ENCODE data around the gene ATP5PD. TPM values are rescaled to one million over a fixed set of nuclear protein-coding genes. Genes with fewer than 3 reads are reported as not detected.

ATP5PD gene
- total and polyA plus RNA-seq, 2 of the 13 experiments (the other 11 are each of a cell fraction or from before 2014, with no cell fraction given), result 158 to 428 TPM

DNA sequence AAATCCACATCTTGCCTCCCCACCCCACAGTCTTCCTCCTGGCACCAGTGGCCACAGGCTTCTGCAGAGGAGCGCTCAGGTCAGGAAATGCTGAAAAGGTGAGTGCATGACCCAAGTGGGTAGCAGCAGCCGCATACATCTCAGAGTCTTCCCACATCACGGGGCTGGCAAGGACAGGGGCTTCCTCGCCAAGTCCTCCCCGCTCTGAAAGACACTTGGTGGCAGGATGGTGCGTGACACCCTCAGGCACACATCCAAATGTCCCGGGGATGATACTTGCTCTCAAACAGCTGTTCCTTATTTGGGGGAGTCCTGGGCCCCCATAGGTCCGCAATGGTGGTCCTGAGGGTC is 32.2 kb upstream of the ATP5PD start (continued):
- TF ChIP-seq, protein P1, sequence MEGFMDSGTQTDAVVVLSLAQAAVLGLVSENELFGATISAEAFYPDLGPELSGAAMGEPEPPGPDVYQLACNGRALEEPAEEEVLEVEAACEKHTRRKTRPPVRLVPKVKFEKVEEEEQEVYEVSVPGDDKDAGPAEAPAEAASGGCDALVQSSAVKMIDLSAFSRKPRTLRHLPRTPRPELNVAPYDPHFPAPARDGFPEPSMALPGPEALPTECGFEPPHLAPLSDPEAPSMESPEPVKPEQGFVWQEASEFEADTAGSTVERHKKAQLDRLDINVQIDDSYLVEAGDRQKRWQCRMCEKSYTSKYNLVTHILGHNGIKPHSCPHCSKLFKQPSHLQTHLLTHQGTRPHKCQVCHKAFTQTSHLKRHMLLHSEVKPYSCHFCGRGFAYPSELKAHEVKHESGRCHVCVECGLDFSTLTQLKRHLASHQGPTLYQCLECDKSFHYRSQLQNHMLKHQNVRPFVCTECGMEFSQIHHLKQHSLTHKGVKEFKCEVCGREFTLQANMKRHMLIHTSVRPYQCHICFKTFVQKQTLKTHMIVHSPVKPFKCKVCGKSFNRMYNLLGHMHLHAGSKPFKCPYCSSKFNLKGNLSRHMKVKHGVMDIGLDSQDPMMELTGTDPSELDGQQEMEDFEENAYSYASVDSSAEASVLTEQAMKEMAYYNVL (CRISPR knock-in tag; IDR thresholded peaks at IDR 0.05; ENCODE audit: borderline replicate concordance), result 0 out of 2 replicates have a peak, but pooled peaks have one; percentile 5
- TF ChIP-seq, protein P2, sequence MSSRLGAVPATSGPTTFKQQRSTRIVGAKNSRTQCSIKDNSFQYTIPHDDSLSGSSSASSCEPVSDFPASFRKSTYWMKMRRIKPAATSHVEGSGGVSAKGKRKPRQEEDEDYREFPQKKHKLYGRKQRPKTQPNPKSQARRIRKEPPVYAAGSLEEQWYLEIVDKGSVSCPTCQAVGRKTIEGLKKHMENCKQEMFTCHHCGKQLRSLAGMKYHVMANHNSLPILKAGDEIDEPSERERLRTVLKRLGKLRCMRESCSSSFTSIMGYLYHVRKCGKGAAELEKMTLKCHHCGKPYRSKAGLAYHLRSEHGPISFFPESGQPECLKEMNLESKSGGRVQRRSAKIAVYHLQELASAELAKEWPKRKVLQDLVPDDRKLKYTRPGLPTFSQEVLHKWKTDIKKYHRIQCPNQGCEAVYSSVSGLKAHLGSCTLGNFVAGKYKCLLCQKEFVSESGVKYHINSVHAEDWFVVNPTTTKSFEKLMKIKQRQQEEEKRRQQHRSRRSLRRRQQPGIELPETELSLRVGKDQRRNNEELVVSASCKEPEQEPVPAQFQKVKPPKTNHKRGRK (CRISPR knock-in tag; IDR thresholded peaks at IDR 0.05), result no peak
- TF ChIP-seq ZNF207 (IDR thresholded peaks at IDR 0.05; ENCODE audit: borderline replicate concordance) (no peak), SNRNP70 (IDR thresholded peaks at IDR 0.05; ENCODE audit: low read depth, low read length) (no peak), SMARCE1 (IDR thresholded peaks at IDR 0.05; ENCODE audit: borderline replicate concordance) (no peak), ZNF34 (CRISPR knock-in tag; IDR thresholded peaks at IDR 0.05; ENCODE audit: borderline replicate concordance) (no peak), ZNF136 (CRISPR knock-in tag; IDR thresholded peaks at IDR 0.05; ENCODE audit: low read depth) (no peak), SYNCRIP (IDR thresholded peaks at IDR 0.05; ENCODE audit: insufficient read depth, low read depth, low read length) (no peak), ZNF33B (CRISPR knock-in tag; IDR thresholded peaks at IDR 0.05) (0 out of 2 replicates have a peak, but pooled peaks have one; percentile 38), ZNF614 (CRISPR knock-in tag; IDR thresholded peaks at IDR 0.05; ENCODE audit: borderline replicate concordance) (no peak), KDM5B (CRISPR knock-in tag; IDR thresholded peaks at IDR 0.05; ENCODE audit: borderline replicate concordance) (no peak), ZNF660 (CRISPR knock-in tag; IDR thresholded peaks at IDR 0.05; ENCODE audit: borderline replicate concordance, low read depth) (no peak), ZNF766 (CRISPR knock-in tag; IDR thresholded peaks at IDR 0.05; ENCODE audit: borderline replicate concordance) (no peak), ARNT2 (CRISPR knock-in tag; IDR thresholded peaks at IDR 0.05; ENCODE audit: low read depth) (no peak), TFAP4 (IDR thresholded peaks at IDR 0.05; ENCODE audit: borderline replicate concordance, low read depth) (no peak), ZFP41 (CRISPR knock-in tag; IDR thresholded peaks at IDR 0.05; ENCODE audit: borderline replicate concordance) (peak; percentile 18; the same call in 1 of the 2 replicates), PHF20 (CRISPR knock-in tag; IDR thresholded peaks at IDR 0.05) (0 out of 2 replicates have a peak, but pooled peaks have one; percentile 17)
- TF ChIP-seq, protein P3, sequence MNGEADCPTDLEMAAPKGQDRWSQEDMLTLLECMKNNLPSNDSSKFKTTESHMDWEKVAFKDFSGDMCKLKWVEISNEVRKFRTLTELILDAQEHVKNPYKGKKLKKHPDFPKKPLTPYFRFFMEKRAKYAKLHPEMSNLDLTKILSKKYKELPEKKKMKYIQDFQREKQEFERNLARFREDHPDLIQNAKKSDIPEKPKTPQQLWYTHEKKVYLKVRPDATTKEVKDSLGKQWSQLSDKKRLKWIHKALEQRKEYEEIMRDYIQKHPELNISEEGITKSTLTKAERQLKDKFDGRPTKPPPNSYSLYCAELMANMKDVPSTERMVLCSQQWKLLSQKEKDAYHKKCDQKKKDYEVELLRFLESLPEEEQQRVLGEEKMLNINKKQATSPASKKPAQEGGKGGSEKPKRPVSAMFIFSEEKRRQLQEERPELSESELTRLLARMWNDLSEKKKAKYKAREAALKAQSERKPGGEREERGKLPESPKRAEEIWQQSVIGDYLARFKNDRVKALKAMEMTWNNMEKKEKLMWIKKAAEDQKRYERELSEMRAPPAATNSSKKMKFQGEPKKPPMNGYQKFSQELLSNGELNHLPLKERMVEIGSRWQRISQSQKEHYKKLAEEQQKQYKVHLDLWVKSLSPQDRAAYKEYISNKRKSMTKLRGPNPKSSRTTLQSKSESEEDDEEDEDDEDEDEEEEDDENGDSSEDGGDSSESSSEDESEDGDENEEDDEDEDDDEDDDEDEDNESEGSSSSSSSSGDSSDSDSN (CRISPR knock-in tag; IDR thresholded peaks at IDR 0.05), result peak; percentile 35; the same call in 1 of the 2 replicates
- TF ChIP-seq, protein P4, sequence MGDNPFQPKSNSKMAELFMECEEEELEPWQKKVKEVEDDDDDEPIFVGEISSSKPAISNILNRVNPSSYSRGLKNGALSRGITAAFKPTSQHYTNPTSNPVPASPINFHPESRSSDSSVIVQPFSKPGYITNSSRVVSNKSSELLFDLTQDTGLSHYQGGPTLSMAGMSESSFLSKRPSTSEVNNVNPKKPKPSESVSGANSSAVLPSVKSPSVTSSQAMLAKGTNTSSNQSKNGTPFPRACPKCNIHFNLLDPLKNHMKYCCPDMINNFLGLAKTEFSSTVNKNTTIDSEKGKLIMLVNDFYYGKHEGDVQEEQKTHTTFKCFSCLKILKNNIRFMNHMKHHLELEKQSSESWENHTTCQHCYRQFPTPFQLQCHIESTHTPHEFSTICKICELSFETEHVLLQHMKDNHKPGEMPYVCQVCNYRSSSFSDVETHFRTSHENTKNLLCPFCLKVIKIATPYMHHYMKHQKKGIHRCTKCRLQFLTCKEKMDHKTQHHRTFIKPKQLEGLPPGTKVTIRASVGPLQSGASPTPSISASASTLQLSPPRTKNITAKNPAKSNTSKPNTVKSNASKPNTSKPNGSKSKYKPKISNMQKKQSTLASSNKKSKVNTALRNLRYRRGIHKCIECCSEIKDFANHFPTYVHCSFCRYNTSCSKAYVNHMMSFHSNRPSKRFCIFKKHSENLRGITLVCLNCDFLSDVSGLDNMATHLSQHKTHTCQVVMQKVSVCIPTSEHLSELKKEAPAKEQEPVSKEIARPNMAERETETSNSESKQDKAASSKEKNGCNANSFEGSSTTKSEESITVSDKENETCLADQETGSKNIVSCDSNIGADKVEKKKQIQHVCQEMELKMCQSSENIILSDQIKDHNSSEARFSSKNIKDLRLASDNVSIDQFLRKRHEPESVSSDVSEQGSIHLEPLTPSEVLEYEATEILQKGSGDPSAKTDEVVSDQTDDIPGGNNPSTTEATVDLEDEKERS (CRISPR knock-in tag; IDR thresholded peaks at IDR 0.05), result no peak
